ENCODE results near the gene LIPT2.

GRCh38 chr11:74490941-74491340, 2.6 kb downstream of the LIPT2 start:
- no peak for TF ChIP-seq POLR2AphosphoS5 (IDR thresholded peaks at IDR 0.05)
- TF ChIP-seq, protein P1, sequence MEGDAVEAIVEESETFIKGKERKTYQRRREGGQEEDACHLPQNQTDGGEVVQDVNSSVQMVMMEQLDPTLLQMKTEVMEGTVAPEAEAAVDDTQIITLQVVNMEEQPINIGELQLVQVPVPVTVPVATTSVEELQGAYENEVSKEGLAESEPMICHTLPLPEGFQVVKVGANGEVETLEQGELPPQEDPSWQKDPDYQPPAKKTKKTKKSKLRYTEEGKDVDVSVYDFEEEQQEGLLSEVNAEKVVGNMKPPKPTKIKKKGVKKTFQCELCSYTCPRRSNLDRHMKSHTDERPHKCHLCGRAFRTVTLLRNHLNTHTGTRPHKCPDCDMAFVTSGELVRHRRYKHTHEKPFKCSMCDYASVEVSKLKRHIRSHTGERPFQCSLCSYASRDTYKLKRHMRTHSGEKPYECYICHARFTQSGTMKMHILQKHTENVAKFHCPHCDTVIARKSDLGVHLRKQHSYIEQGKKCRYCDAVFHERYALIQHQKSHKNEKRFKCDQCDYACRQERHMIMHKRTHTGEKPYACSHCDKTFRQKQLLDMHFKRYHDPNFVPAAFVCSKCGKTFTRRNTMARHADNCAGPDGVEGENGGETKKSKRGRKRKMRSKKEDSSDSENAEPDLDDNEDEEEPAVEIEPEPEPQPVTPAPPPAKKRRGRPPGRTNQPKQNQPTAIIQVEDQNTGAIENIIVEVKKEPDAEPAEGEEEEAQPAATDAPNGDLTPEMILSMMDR (IDR thresholded peaks at IDR 0.05), result no peak
- TF ChIP-seq POLR2A (IDR thresholded peaks at IDR 0.05), result no peak
- TF ChIP-seq EP300 (IDR thresholded peaks at IDR 0.05), result no peak

All from sigmoid colon (tissue), 4 donors.